HG03135 (cell line): ENCODE measurements around the gene BPTF.
"Not testable (repeated sequence)": the region's sequence is repeated elsewhere in the genome, so short reads cannot be mapped to it uniquely, and the experiment has no call there.

ENCODE experiments used
- ATAC-seq: cut with Tn5 transposase; IDR thresholded peaks from one replicate; pipeline ENCODE4 v1.9.1; 2021; ENCODE audit warnings: mild to moderate bottlenecking, moderate library complexity; ENCODE audit not compliant: unreplicated experiment

The BPTF gene

DNA sequence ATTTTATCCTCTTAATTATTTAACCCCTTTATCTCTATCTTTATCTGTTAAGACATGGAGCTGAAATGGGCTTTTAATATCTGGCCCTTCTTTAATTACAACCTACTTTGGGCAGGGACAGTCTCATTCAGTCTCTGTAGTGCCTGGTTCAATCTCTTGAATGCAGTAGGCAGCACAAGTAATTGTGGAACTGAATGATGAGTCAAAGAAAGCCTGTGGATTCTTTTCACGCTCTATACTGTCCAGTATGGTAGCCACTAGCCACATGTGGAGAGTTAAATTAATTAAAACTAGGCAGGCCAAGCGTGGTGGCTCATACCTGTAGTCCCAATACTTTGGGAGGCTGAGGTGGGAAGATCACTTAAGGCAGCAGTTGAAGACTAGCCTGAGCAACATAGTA, 9.3 kb downstream of the BPTF start:
- ATAC-seq: no peak

DNA sequence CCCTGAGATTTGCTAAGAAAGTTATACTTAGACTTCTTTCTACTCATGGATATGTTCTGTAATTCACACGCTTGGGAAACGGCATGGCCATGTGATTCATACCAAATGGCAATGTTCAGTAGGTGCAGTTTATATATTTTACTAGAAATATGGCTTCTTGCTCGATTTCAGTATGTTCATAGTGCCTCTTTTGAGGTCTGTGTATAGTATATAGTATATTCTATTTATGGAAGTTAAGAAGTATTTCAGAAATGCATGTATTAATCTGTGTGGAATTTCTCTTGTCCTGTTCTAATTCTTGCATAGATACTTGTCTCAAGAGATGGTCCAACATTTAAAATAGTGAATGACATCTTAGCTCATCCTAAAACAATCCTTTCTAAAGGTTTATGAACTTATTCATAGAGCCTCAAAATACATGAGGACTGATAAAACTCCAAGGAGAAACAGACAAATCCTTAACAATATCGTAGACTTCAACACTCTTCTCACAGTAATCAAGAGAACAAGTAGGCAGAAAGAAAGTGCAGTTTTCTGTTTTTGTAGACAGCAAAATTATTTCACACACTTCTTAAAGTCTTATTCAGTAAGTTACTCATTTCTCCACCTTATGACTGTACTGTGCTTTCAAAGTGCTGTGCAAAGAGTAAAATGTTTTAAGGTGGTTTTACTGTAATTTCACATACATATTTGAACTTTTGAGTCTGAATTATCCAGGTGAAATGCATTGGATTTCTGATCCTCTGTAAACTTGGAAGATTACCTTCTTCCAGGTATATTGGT, 11.1 kb downstream of the BPTF start:
- no peak for ATAC-seq

DNA sequence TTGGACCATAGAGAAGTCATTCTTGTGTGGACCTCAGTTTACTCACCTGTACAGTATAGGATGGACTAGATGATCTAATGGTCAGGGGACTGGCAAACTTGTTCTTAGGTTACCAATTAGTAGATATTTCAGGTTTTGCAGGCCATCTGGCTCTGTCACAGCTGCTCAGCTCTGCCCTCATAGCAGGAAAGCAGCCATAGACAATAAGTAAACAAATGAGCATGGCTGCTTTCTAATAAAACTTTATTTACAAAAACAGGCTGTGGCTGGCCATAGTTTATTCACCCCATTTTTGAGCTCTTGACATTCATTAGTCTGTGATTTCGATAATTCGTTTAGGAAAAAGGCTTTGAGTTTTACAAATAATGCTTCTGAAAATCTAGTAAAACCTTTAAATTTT, 12.7 kb downstream of the BPTF start:
- ATAC-seq: no peak

DNA sequence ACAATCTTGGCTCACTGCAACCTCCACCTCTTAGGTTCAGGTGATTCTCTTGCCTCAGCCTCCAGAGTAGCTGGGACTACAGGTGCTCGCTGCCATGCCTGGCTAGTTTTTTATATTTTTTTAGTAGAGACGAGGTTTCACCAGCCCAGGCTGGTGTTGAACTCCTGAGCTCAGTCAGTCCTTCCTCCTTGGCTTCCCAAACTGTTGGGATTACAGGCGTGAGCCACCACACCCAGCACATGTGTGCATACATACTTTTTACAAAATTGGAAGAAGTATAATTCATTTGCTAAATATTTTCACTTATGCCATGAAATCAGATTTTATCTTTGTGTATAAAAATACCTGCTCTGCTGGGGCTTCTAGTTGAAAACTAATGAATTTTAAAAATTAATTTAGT, 13.2 kb downstream of the BPTF start:
- no peak for ATAC-seq

DNA sequence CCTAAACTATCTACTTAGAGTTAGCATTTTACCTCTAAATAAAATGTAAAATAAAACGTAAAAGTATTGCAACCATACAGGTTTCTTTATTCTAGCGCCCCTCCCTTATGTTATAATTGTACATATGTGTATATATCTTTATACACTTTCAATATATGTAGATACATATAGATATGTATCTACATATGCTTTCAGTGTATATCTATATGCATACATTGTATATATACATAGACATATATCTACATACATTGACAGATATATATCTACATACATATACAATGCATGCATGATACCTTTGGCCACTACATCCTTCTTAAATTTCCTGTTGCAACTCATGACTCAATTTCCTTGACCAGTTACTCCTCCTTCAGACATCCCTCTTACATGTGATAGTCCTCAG, 16.7 kb downstream of the BPTF start:
- no peak for ATAC-seq

DNA sequence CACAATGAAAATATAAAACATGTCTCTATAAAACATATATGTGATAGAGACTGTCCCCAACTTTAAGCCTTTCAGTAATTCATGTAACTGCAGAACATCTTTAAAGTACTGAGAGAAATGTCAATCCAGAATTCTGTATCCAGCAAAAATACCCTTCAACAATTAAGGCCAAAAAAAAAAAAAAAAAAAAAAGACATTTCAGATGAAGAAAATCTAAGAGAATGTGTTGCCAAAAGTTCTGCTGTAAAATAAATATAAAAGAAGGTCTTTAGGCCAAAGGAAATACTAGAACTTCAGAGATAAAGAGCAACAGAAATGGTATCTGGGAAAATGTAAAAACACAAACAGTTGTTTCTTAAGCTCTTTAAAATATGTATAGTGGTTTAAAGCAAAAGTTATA, 17.3 kb downstream of the BPTF start:
- no peak for ATAC-seq

DNA sequence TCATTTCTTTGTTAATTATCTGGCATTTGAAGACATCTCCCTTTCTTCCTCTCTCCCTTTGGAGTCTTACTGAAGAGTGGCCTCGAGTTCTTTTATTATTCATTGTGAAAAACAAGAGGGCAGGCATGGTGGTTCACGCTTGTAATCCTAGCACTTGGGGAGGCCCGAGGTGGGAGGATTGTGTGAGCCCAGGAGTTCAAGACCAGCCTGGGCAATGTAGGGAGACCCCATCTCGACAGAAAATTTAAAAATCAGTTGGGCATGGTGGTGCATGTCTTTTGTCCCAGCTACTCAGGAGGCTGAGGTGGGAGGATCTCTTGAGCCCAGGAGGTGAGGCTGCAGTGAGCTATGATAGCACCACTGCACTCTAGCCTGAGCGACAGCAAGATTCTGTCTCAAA, 20.1 kb downstream of the BPTF start:
- ATAC-seq: no peak

DNA sequence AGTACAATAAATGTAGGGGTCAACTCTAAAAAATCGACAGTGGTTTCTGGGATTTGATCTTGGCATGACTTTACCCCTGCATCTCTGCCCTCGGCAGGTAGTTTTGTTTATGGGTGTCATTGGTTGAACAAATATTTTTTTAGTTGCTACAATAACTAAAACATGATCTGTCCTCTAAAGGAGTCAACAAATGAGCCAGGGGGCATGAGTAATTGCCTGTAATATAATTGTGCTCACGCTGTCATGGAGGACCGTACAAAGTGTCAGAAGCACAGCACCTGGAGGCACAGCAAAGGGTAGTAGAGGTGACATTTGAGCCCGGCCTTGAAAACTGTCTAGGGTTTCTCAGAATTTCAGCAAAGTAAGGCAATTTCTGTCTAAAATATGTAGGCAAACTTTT, 22.9 kb downstream of the BPTF start:
- not testable (repeated sequence) for ATAC-seq

DNA sequence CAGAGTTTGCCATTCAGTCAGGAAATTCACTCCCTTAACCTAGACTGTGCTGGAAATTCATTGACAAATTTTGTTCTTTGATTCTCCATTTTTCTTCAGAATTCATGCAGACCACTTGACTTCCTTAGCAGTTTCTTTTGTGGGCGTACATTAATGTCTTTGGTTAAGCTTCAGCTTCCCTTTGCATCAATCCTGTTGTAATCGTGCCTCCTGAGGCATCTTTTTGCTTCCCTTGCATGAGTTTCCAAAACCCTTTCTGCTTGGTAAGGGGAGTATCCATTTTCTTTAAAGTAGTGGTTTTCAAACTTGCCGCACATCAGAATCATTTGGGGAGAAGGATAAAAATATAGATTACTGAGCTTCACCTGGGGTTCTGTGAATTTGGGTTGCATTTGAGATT, 23.5 kb downstream of the BPTF start:
- not testable (repeated sequence) for ATAC-seq

DNA sequence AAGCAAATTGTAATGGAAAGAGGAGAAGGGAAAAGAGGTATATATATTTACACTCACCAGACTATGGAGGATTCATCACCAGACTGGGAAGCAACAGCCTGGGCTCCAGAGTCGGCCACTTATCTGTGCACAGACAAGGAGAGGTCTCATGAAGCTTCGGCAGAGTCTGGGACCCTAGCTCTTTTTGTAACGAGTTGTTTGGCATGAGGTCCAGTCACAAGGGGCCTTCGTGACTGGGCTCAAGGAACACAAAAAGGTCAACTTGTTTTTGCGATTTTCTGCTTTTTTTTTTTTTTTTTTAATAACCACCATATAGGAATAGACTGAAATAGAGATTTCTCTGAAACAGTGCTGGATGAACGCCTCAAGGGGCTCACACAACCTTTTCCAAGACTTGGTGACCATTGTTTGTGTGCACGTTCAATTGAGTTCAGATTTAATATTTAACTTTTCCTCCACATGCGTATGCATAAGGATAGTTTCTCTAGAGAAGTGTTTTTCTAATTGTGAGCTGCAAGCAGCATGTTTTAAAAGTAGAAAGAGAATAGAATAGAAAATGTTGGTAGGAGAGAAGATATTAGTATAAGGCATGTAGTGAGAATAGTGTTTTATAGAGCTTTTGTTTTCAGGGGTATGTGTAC, 25.8 kb downstream of the BPTF start:
- no peak for ATAC-seq

DNA sequence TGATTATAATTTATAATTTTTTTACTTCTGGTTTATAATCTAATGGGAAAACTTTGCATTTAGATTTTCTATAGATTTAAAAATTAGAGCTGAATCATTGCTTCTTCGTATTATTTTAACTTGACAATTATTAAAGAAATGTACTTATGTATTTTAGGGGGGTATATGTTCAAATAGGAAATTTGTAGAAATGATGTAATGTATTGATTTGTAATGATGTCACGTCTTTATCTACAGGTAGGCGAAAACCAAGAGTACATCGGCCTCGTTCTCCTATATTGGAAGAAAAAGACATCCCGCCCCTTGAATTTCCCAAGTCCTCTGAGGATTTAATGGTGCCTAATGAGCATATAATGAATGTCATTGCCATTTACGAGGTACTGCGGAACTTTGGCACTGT, 28.4 kb downstream of the BPTF start:
- no peak for ATAC-seq

DNA sequence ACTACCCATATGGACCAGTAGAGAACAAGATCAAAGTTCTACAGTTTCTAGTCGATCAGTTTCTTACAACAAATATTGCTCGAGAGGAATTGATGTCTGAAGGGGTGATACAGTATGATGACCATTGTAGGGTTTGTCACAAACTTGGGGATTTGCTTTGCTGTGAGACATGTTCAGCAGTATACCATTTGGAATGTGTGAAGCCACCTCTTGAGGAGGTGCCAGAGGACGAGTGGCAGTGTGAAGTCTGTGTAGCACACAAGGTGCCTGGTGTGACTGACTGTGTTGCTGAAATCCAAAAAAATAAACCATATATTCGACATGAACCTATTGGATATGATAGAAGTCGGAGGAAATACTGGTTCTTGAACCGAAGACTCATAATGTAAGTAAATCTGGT, 29.1 kb downstream of the BPTF start:
- no peak for ATAC-seq

DNA sequence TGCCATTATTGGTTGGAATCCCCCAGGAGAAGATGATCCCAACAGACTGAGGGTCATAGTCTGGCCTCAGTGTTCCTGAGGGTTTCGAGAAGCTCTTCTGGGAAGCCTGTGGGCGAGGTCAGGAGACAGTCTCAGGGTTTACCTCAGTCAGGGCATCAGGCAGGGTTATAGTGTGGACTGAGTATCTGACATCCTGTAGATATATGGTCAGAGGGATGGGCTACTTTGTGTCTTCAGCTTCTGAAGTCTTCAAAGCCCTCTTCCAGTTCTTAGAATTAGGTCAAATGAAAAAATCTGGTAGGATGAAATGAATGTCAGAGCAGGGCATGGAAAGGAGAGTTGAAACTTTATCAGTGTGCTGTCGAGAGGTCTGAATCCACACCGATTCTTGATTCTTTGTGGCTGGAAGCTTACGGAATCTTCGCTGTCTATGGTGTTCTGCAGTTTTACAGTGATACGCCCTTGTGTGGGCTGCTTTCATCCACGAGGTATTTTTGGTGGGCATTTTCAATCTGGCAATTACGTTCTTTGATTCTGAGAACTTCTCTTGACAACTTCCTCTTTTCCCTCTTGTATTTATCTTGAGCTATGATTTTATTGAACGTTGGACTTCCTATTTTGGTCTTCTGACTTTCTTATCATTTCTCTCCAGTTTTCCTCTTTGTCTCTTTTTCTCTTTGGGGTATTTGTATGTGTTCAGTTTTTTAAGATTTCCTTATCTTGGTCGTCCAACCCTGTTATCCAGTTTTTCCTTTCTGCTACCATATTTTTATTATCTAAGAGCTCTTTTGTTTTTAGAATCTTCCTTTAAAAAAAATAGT, 30.4 kb downstream of the BPTF start:
- no peak for ATAC-seq

DNA sequence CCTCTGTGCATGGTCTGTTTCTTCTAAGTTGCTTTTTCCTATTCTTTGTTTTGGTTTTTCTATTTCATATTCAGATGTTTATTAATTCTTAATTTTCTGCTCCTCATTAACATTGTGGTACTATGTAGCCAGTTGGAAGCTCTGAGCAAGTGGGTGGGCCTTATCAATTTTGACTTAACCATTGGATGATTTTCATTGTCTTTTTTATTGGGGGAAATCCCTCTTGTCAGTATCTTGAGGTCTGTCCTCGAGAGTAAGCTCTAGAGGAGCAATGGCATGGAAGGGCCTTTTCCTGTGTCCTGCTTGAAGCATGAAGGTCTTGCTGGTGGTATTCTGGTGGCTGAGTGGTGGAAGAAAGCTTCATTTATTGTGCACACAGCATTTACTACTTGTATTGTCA, 31.1 kb downstream of the BPTF start:
- not testable (repeated sequence) for ATAC-seq

DNA sequence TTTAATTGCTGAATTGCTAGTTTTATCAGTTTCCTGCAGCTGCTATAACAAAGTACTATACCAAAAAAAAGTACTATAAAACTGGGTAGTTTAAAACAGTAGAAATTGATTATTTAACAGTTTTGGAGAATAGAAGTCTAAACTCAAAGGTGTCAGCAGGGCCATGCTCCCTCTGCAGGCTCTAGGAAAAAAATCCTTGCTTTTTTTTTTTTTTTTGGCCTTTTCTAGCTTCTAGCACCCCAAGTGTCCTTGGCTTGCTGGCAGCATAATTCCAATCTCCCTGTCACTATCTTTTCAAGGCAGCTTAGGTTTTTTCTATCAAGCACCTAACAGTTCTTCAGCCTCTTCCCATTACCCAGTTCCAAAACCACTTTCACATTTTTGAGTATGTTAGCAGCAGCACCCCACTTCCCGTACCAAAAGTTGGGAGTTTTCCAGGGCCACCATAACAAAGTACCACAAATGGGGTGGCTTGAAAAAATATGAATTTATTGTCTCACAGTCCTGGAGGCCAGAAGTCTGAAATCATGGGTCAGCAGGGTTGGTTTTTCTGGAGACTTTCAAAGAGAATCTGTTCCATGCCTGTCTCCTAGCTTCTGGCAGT, 37.4 kb downstream of the BPTF start:
- ATAC-seq: no peak

DNA sequence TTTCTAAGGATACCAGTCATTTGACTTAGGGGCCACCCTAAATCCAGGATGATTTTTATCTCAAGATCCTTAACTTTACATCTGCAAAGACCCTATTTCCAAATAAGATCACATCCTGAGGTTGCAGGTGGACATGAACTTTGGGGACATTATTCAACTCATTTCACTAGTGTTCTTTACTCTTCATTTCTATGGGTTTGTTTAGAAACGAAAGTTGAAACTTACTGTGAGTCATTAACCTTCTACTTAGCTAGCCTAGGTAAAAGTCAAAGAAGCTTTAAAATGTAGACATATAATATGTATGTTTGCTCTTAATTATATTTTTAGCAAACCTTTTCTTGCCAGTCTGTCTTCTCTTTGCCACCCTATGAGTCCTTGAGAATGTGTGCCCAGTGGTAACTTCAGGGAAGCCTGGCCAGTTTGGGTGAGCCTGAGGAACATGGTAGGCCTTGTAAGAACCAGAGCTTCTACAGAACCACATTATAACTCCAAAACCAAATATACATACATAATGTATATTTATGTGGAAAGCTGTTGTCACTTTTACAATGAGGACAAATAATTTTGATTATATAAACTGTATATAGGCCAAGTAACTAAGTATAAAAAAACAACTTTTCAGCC, 38.4 kb downstream of the BPTF start:
- no peak for ATAC-seq

DNA sequence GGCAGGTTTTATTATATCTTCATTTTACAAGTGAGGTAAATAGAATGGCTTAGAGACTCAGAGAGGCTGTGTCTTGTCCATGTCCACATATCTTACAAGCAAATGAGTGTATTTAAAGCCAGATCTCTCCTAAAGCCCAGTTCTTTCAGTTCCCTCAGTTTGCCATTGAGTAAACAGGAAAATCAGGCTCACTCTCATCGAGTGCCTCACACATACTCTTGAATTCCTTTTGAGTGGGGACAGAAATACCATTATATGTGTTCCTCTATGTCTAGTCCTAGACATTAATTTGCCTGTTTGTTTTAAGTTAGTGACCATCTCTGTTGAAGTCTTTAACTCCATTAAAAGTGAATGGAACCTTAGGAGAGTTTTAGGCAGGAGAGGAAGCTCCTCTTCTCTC, 40.1 kb downstream of the BPTF start:
- ATAC-seq: no peak

DNA sequence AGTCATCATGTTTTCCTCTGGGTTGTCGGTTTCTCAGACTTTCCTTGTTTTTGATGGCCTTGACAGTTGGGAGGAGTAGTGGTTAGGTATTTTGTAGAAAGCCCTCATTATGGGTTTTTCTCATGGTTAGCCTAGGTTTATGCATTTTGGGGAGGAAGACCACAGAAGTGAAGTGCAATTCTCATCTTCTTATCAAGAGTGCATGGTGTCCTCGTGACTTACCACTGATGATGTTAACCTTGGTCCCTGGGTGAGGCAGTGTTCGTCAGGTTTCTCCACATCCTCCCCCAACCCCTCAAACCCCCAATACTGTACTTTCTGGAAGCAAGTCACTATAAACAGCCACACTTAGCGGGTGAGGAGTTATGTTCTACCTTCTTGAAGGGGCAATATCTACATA, 42.3 kb downstream of the BPTF start:
- no peak for ATAC-seq

DNA sequence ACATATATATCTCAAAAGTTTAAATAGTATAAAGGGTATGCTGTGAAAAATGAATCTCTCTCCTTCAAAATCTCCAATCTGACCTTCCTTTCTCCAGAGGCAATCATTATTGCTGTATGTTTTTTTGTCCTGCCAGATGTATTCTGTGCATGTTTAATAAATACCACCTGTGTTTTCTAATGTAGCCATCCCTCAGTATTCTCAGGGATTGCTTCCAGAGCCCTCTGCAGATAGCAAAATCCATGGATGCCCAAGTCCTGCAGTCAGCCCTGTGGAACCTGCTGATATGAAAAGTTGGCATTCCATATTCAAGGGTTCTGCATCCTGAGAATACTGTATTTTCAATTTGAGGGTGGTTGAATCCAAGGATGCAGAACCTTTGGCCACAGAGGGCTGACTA, 42.9 kb downstream of the BPTF start:
- no peak for ATAC-seq

DNA sequence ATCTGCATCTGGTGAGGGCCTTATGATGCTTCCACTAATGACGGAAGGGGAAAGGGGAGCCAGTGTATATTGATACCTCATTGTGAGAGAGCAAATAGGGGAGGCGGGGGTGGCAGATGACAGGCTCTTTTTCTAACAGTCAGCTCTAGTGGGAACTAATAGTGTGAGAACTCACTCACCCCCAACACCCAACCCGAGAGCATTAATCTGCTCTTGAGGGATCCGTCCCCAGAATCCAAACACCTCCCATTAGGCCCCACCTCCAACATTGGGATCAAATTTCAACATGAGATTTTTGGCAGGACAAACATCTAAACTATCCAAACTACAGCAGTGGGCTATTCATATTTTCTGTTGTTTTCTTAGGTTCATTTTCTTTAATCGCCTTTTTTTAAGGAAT, 54.4 kb downstream of the BPTF start:
- no peak for ATAC-seq

DNA sequence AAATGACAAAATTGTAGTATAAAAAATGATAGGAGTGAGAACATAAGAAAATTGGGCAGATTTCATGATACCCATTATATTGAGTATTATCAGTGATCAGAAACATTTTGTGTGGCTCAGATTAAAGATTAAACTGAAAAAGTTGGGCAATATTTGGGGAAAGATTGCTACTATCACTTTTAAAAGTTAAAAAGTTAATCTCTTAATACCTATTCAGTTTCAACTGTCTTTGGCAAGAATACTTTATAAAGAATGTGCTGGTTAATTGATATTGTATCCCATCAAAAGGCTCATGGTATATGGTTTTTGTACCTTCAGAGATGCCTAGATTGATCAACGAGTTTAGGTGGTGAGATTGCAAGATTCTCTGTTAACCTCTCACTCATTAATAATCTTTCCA, 55.8 kb downstream of the BPTF start:
- no peak for ATAC-seq
